ENCODE measurements around the gene PRR5L.

DNA sequence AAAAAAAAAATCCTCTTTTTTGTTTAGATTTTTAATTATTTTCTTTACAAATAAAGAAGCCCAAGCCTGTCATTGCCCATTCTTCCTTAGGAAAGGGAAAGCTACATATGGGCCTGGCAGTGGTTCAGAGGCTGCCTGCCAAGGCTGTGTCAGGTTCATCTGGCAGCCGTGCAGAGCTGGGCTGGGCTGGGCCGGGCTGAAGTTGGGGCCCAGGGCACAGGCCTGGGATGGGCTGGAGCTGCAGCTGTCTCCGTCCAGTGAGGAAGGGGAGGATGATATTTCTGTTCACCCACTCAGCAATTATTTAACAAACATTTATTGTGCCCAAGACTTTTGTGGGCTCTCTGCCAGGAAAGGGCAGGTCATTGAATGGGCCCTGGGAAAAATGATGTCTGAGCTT, 4.6 kb downstream of the PRR5L start:
- TF ChIP-seq JUNB (IDR thresholded peaks at IDR 0.05; ENCODE audit: unreplicated experiment) (no peak), CREB1 (CRISPR knock-in tag; IDR thresholded peaks at IDR 0.05; ENCODE audit: low read depth) (no peak), EZH2 (IDR thresholded peaks at IDR 0.05; ENCODE audit: low read depth, unreplicated experiment) (no peak), POLR2AphosphoS5 (IDR thresholded peaks at IDR 0.05; ENCODE audit: low read depth) (no peak), ZNF114 (CRISPR knock-in tag; IDR thresholded peaks at IDR 0.05) (no peak), STAT1 (IDR thresholded peaks at IDR 0.05; ENCODE audit: unreplicated experiment) (no peak), ZNF331 (CRISPR knock-in tag; IDR thresholded peaks at IDR 0.05; ENCODE audit: low read depth) (no peak), EZH2phosphoT487 (IDR thresholded peaks at IDR 0.05; ENCODE audit: unreplicated experiment) (no peak), NANOG (IDR thresholded peaks at IDR 0.05; ENCODE audit: borderline replicate concordance) (no peak)
- TF ChIP-seq, protein P1, sequence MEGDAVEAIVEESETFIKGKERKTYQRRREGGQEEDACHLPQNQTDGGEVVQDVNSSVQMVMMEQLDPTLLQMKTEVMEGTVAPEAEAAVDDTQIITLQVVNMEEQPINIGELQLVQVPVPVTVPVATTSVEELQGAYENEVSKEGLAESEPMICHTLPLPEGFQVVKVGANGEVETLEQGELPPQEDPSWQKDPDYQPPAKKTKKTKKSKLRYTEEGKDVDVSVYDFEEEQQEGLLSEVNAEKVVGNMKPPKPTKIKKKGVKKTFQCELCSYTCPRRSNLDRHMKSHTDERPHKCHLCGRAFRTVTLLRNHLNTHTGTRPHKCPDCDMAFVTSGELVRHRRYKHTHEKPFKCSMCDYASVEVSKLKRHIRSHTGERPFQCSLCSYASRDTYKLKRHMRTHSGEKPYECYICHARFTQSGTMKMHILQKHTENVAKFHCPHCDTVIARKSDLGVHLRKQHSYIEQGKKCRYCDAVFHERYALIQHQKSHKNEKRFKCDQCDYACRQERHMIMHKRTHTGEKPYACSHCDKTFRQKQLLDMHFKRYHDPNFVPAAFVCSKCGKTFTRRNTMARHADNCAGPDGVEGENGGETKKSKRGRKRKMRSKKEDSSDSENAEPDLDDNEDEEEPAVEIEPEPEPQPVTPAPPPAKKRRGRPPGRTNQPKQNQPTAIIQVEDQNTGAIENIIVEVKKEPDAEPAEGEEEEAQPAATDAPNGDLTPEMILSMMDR (conservative IDR thresholded peaks at IDR 0.05; ENCODE audit: low read depth in 2 of 2): no peak
- TF ChIP-seq, protein P2, sequence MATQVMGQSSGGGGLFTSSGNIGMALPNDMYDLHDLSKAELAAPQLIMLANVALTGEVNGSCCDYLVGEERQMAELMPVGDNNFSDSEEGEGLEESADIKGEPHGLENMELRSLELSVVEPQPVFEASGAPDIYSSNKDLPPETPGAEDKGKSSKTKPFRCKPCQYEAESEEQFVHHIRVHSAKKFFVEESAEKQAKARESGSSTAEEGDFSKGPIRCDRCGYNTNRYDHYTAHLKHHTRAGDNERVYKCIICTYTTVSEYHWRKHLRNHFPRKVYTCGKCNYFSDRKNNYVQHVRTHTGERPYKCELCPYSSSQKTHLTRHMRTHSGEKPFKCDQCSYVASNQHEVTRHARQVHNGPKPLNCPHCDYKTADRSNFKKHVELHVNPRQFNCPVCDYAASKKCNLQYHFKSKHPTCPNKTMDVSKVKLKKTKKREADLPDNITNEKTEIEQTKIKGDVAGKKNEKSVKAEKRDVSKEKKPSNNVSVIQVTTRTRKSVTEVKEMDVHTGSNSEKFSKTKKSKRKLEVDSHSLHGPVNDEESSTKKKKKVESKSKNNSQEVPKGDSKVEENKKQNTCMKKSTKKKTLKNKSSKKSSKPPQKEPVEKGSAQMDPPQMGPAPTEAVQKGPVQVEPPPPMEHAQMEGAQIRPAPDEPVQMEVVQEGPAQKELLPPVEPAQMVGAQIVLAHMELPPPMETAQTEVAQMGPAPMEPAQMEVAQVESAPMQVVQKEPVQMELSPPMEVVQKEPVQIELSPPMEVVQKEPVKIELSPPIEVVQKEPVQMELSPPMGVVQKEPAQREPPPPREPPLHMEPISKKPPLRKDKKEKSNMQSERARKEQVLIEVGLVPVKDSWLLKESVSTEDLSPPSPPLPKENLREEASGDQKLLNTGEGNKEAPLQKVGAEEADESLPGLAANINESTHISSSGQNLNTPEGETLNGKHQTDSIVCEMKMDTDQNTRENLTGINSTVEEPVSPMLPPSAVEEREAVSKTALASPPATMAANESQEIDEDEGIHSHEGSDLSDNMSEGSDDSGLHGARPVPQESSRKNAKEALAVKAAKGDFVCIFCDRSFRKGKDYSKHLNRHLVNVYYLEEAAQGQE (IDR thresholded peaks at IDR 0.05; ENCODE audit: unreplicated experiment): no peak
- TF ChIP-seq, protein P3, sequence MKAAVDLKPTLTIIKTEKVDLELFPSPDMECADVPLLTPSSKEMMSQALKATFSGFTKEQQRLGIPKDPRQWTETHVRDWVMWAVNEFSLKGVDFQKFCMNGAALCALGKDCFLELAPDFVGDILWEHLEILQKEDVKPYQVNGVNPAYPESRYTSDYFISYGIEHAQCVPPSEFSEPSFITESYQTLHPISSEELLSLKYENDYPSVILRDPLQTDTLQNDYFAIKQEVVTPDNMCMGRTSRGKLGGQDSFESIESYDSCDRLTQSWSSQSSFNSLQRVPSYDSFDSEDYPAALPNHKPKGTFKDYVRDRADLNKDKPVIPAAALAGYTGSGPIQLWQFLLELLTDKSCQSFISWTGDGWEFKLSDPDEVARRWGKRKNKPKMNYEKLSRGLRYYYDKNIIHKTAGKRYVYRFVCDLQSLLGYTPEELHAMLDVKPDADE (IDR thresholded peaks at IDR 0.05): no peak

Measured in GM23338 (cell line).